K562 (cell line): ENCODE results near the gene RNASE4. TPM values are rescaled to one million over a fixed set of nuclear protein-coding genes. Genes with fewer than 3 reads are reported as not detected.

ENCODE experiments used
- ATAC-seq: fragments of 200-7000 bp; cut with Tn5 transposase; 3 replicates; pipeline ENCODE4 v1.9.1; 2020; ENCODE audit warnings: moderate library complexity
- BruUV-seq: library from RNA; stranded (reverse); fragments of 400-500 nt; replicated peaks from 2 replicates; lab custom pipeline; 2021; lab: Mats Ljungman, UMichigan
- CTCF ChIA-PET: fragments of 300-600 bp; formaldehyde crosslinking; extraction: SDS; loops from one replicate; lab custom pipeline; 2021; ENCODE audit warnings: low intra/inter-chr PET ratio; lab: Yijun Ruan, JAX
- POLR2A ChIA-PET: fragments of 300-600, 350-650 bp; sonication (Branson Sonifier 250); formaldehyde crosslinking; extraction: SDS; loops from one replicate; lab custom pipeline; 2021; ENCODE audit warnings: antibody characterized with exemption, inconsistent platforms; lab: Yijun Ruan, JAX
- DNase-seq, 4 experiments: peaks; one replicate each; pipeline versions ENCODE4 v3.0.0 to v3.0.0-alpha.2; 2011 to 2018; ENCODE audit warnings: low spot score in 3 of 4, mixed read lengths in 3 of 4; ENCODE audit errors: extremely low read depth in 1 of 4
- FAIRE-seq: peaks from 2 replicates; lab custom pipeline; 2011; peaks lifted over from hg19 to GRCh38; lab: Jason Lieb, UNC
- H2AFZ ChIP-seq: 2 replicates; pipeline ENCODE4 v1.6.0; 2011; ENCODE audit warnings: low read depth, low read length, control low read depth, inconsistent platforms
- H3K27ac ChIP-seq: fragments of 200-600 bp; 3 replicates; pipeline ENCODE4 v1.8.0; 2011; ENCODE audit warnings: low read depth, mild to moderate bottlenecking, control low read depth, inconsistent platforms, low read length, moderate library complexity, mixed read lengths; ENCODE audit errors: extremely low read depth
- H3K27me3 ChIP-seq, 2 experiments: fragments of 300-600 bp in 1 of 2; 2 replicates in 1 of 2; 3 replicates in 1 of 2; pipeline versions ENCODE4 v1.6.0 to v1.8.0; 2011; ENCODE audit warnings: inconsistent platforms in 2 of 2, low read length in 2 of 2, mild to moderate bottlenecking in 1 of 2, mixed read lengths in 1 of 2, moderate library complexity in 1 of 2; ENCODE audit not compliant: control insufficient read depth in 2 of 2, insufficient read depth in 2 of 2
- H3K36me3 ChIP-seq: fragments of 300-600 bp; 3 replicates; pipeline ENCODE4 v1.8.0; 2011; ENCODE audit warnings: mild to moderate bottlenecking, low read length, inconsistent platforms; ENCODE audit not compliant: control insufficient read depth, insufficient read depth
- H3K4me1 ChIP-seq, 2 experiments: fragments of 200-600 bp in 1 of 2; replicated peaks in 1 of 2; 2 replicates in 1 of 2; 3 replicates in 1 of 2; pipeline versions ENCODE4 v1.5.1 to v1.8.0; 2011; ENCODE audit warnings: inconsistent platforms in 2 of 2, low read length in 2 of 2, mild to moderate bottlenecking in 1 of 2, mixed read lengths in 1 of 2, moderate library complexity in 1 of 2; ENCODE audit not compliant: control insufficient read depth in 2 of 2, insufficient read depth in 2 of 2
- H3K4me2 ChIP-seq: 2 replicates; pipeline ENCODE4 v1.6.1; 2011; ENCODE audit warnings: low read length, control low read depth, inconsistent platforms, mixed read lengths; ENCODE audit not compliant: insufficient read depth
- H3K4me3 ChIP-seq: fragments of 200-600 bp; sonication (generic), shearing (Covaris generic); 2 replicates; pipeline ENCODE4 v1.5.1; 2016; ENCODE audit warnings: control low read depth, inconsistent platforms
- H3K79me2 ChIP-seq: fragments of 200-600 bp; 3 replicates; pipeline ENCODE4 v1.8.0; 2011; ENCODE audit warnings: low read length, inconsistent platforms; ENCODE audit not compliant: control insufficient read depth, insufficient read depth
- H3K9ac ChIP-seq, 2 experiments: 2 replicates each; pipeline versions ENCODE4 v1.6.0 to v1.6.1; 2011; ENCODE audit warnings: low read depth in 2 of 2, low read length in 2 of 2, control low read depth in 1 of 2, inconsistent platforms in 1 of 2, mild to moderate bottlenecking in 1 of 2, mixed read lengths in 1 of 2; ENCODE audit not compliant: insufficient read depth in 1 of 2
- H3K9me1 ChIP-seq: one replicate; pipeline ENCODE4 v1.6.0; 2011; ENCODE audit warnings: inconsistent platforms, mild to moderate bottlenecking, low read length, moderate library complexity; ENCODE audit not compliant: control insufficient read depth, insufficient read depth
- H3K9me3 ChIP-seq: replicated peaks from 2 replicates; pipeline ENCODE4 v1.5.1; 2011; ENCODE audit warnings: low read depth, low read length, inconsistent platforms; ENCODE audit not compliant: control insufficient read depth, insufficient read depth
- H4K20me1 ChIP-seq: replicated peaks from 2 replicates; pipeline ENCODE4 v1.6.1; 2011; ENCODE audit warnings: low read length, inconsistent platforms, mixed read lengths; ENCODE audit not compliant: control insufficient read depth, insufficient read depth
- BHLHE40 ChIP-seq: IDR thresholded peaks from 2 replicates; pipeline ENCODE4 v1.6.1; 2011; ENCODE audit warnings: low read length, improper control_type of control experiment
- ELF1 ChIP-seq: fragments of 200-800 bp; sonication (Bioruptor generic); IDR thresholded peaks from 2 replicates; pipeline ENCODE4 v1.6.1; 2016; ENCODE audit warnings: missing genetic modification characterization, missing compliant biosample characterization
- GATA2 ChIP-seq: sonication (generic); formaldehyde crosslinking; IDR thresholded peaks from 2 replicates; pipeline ENCODE4 v1.4.0; 2020; ENCODE audit warnings: mild to moderate bottlenecking, missing genetic modification reagents
- HMGXB4 ChIP-seq: sonication (generic); formaldehyde crosslinking; IDR thresholded peaks from 2 replicates; pipeline ENCODE4 v1.8.1; 2023; ENCODE audit warnings: mild to moderate bottlenecking, missing genetic modification reagents
- SMC3 ChIP-seq: conservative IDR thresholded peaks from 2 replicates; pipeline ENCODE4 v1.6.1; 2011; ENCODE audit warnings: low read depth, low read length, improper control_type of control experiment; ENCODE audit not compliant: insufficient read depth
- ZNF24 ChIP-seq: fragments of 450-650 bp; IDR thresholded peaks from 2 replicates; pipeline ENCODE4 v1.6.1; 2016
- ZNF280B ChIP-seq: fragments of 250-450 bp; sonication (Bioruptor Pico); IDR thresholded peaks from 2 replicates; pipeline ENCODE4 v1.5.1; 2021; ENCODE audit warnings: mild to moderate bottlenecking
- ZNF318 ChIP-seq, 2 experiments: fragments of 450-650 bp; IDR thresholded peaks; 2 replicates each; pipeline ENCODE4 v1.6.1; 2016; ENCODE audit warnings: mild to moderate bottlenecking in 2 of 2, borderline replicate concordance in 1 of 2, low read depth in 1 of 2, moderate library complexity in 1 of 2
- WGBS: fragments of 100-300 bp; shearing (Covaris generic); methylation state at CpG from one replicate; pipeline ENCODE4 v1.1.6; 2016; ENCODE audit warnings: low coverage, mixed read lengths; ENCODE audit not compliant: insufficient coverage; ENCODE audit errors: missing lambda C conversion rate; 5-methylcytosine and 5-hydroxymethylcytosine counted together
- in situ Hi-C: fragments of 300-500 bp; cut with MboI; formaldehyde crosslinking; loops from 4 replicates; pipeline ENCODE4 v1.15.0; 2018; ENCODE audit warnings: inconsistent platforms, mixed read lengths
- intact Hi-C: fragments of 100-400 bp; cut with micrococcal nuclease; formaldehyde crosslinking; loops from 2 replicates; pipeline ENCODE4 v1.14.2; 2022
- polyA plus RNA-seq, 8 experiments: library from polyadenylated mRNA; depleted of rRNA in 4 of 8; stranded (reverse) in 5 of 8; unstranded in 3 of 8; fragments of >200 nt; fragmentation: Nextera tagmentation in 2 of 8; fragmentation: Illumina TruSeq in 1 of 8; extraction: Ambion mirVana in 2 of 8; extraction: Trizol in 1 of 8; gene quantifications; 2 replicates each; pipeline versions ENCODE4 v1.2.1 to v1.2.3, GENCODE V29; 2011 to 2014; ENCODE audit warnings: inconsistent platforms in 1 of 8, missing spikeins in 1 of 8
- total RNA-seq, 7 experiments: library from RNA; depleted of rRNA in 6 of 7; stranded (reverse); fragments of >200 nt in 6 of 7; fragmentation: Illumina TruSeq in 2 of 7; extraction: Trizol in 2 of 7; gene quantifications; 2 replicates each; pipeline versions ENCODE4 v1.2.1 to v1.2.3, GENCODE V29; 2011 to 2021; ENCODE audit warnings: low replicate concordance in 1 of 7

Gene RNASE4
- total and polyA plus RNA-seq, 9 of the 15 experiments (the other 6 are each of a cell fraction or from before 2014, with no cell fraction given): 0.09 to 0.22 (median 0.13) TPM; not detected in 2

GRCh38 chr14:20681348-20682126 lies 2.8 kb upstream of the RNASE4 start:
- intact Hi-C loops (loop anchor here (2.0 to 5.0 kb wide), 2 partner anchors 49 to 339 kb away; partner anchors contain the start of gene PARP2), in situ Hi-C loops (loop anchor here (5.0 kb wide), 1 partner anchor 49 kb away; no protein-coding TSS in a partner anchor)
- no peaks in the 10 kb centered on the region for H3K36me3 ChIP-seq
- H2AFZ ChIP-seq: peak overlapping the region; percentile 92
- no peaks in the 10 kb centered on the region for H3K9me1 ChIP-seq
- H3K4me3 ChIP-seq: peak overlapping the region; percentile 75
- WGBS: under 1% methylated on average over 20 of the region's 25 CpGs
- peaks cover 9% of the 10 kb centered on the region; the same call in 1 of the 2 replicates for H4K20me1 ChIP-seq
- H3K27ac ChIP-seq: peak overlapping the region; percentile 62; the same call in 2 of the 3 replicates
- no peaks in the 10 kb centered on the region for H3K9me3 ChIP-seq
- POLR2A ChIA-PET: interaction anchor here (0.6 to 1.7 kb wide), 5 partner anchors 12 to 290 kb away, joined by 3 to 6 read pairs (median 3); no protein-coding TSS in a partner anchor
- DNase-seq: peak; percentile 46 to 84 (median 58)
- CTCF ChIA-PET: interaction anchor here (1.0 kb wide), 1 partner anchor 73 kb away, joined by 3 read pairs; no protein-coding TSS in a partner anchor
- H3K79me2 ChIP-seq: no peaks in the 10 kb centered on the region
- BruUV-seq: TSS peak; percentile 58
- peaks cover 10 to 13% of the 10 kb centered on the region in 2 experiments; a peak in 3 of 5 replicates for H3K4me1 ChIP-seq
- peak overlapping the region; percentile 94 for H3K4me2 ChIP-seq
- H3K27me3 ChIP-seq: no peaks in the 10 kb centered on the region
- peak; percentile 81 for FAIRE-seq
- peak; percentile 13 for ATAC-seq
- H3K9ac ChIP-seq: peak overlapping the region; percentile 51 to 88
- TF ChIP-seq GATA2 (CRISPR knock-in tag) (no peak), HMGXB4 (CRISPR knock-in tag) (no peak), SMC3 (0 out of 2 replicates have a peak, but pooled peaks have one; percentile 3), ZNF318 (IDR thresholded peaks at IDR 0.05; ENCODE audit: borderline replicate concordance in 1 of 2, low read depth in 1 of 2) (no peak), ZNF280B (CRISPR knock-in tag) (no peak), ELF1 (tag) (peak; percentile 18; the same call in 1 of the 2 replicates), BHLHE40 (peak; percentile 23; the same call in 1 of the 2 replicates), ZNF24 (peak; percentile 6; the same call in 1 of the 2 replicates)
